Measurements from ENCODE around the gene UBTD2. TPM values are rescaled to one million over a fixed set of nuclear protein-coding genes. Genes with fewer than 3 reads are reported as not detected.
A peak's percentile ranks its signal among the peaks of the same experiment; 100 is the strongest.

UBTD2 gene
- total RNA-seq, 4 donors from 2014 or later, result 15.9 to 28.6 (median 22.5) TPM

DNA sequence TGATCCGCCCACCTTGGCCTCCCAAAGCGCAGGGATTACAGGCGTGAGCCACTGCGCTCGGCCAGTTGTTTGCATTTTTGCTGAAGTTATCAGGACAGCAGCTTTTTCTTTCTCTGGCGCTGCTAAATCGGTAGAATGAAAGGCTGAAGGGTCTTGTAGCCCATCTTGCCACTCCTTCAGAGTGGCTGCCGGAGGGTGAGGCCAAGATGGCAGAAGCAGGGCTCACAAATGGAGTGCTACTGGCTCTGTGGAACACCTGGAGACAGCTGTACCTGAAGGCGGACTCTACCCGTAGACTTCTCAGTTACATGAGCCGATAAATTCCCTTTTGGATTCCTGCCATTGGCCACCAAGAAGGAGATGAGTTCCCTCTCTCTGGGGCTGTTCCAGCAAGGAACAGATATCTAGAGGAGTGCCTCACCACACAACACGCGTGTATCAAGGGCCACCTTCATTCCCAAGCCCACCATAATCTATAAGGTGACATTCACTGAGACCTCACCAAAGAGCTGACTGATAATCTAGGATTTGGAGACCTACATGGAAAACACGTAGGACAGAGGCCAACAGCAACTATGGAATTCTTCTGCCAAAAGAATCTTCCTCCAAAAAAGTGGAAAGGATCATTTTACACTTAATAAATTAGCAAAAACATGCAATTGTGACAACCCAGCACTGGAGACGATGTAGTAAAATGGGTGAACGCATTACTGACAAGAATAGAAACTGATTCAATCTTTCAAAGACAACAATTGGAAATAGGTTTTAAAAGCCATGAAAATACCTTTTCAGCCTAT is 117.3 kb downstream of the UBTD2 start:
- H3K4me1 ChIP-seq, result no peaks in the 10 kb centered on the region
- no peak for DNase-seq
- H3K36me3 ChIP-seq, result no peaks in the 10 kb centered on the region
- H3K27me3 ChIP-seq, result no peaks in the 10 kb centered on the region
- no peak overlapping the region for H3K4me3 ChIP-seq (replicated peaks in 1 of 3)
- intact Hi-C loops (cut with DNase I), result no loop called here
- WGBS, 2 donors, result 82 to 87% methylated on average over 14 to 16 of the region's 16 CpGs
- H3K9me3 ChIP-seq, result no peaks in the 10 kb centered on the region
- no peak overlapping the region for H3K27ac ChIP-seq
- no peak for TF ChIP-seq POLR2A (IDR thresholded peaks at IDR 0.05)
- TF ChIP-seq, protein P1, sequence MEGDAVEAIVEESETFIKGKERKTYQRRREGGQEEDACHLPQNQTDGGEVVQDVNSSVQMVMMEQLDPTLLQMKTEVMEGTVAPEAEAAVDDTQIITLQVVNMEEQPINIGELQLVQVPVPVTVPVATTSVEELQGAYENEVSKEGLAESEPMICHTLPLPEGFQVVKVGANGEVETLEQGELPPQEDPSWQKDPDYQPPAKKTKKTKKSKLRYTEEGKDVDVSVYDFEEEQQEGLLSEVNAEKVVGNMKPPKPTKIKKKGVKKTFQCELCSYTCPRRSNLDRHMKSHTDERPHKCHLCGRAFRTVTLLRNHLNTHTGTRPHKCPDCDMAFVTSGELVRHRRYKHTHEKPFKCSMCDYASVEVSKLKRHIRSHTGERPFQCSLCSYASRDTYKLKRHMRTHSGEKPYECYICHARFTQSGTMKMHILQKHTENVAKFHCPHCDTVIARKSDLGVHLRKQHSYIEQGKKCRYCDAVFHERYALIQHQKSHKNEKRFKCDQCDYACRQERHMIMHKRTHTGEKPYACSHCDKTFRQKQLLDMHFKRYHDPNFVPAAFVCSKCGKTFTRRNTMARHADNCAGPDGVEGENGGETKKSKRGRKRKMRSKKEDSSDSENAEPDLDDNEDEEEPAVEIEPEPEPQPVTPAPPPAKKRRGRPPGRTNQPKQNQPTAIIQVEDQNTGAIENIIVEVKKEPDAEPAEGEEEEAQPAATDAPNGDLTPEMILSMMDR (IDR thresholded peaks at IDR 0.05), result no peak

GRCh38 chr5:172165465-172165864 is 118.1 kb downstream of the UBTD2 start:
- no peaks in the 10 kb centered on the region for H3K27me3 ChIP-seq
- TF ChIP-seq, protein P1 (IDR thresholded peaks at IDR 0.05), result no peak
- no peak for TF ChIP-seq POLR2A (IDR thresholded peaks at IDR 0.05)
- H3K4me1 ChIP-seq, result no peaks in the 10 kb centered on the region
- peak in 1 of 2 donors; percentile 23 for DNase-seq
- 73 to 76% methylated on average over 6 to 7 of the region's 7 CpGs for WGBS, 2 donors
- intact Hi-C loops (cut with DNase I), result no loop called here
- no peaks in the 10 kb centered on the region for H3K36me3 ChIP-seq
- H3K4me3 ChIP-seq (replicated peaks in 1 of 3), result no peak overlapping the region
- H3K27ac ChIP-seq, result no peak overlapping the region
- H3K9me3 ChIP-seq, result no peaks in the 10 kb centered on the region

- Histone ChIP-seq H3K27me3 (no peaks in the 10 kb centered on the region), H3K27ac (no peak overlapping the region), H3K9me3 (no peaks in the 10 kb centered on the region), H3K36me3 (no peaks in the 10 kb centered on the region), H3K4me1 (no peaks in the 10 kb centered on the region), H3K4me3 (replicated peaks in 1 of 3) (no peak overlapping the region)
- 71 to 86% methylated on average over 5 to 9 of the region's 13 CpGs for WGBS, 2 donors
- no peak for DNase-seq
- TF ChIP-seq POLR2A (IDR thresholded peaks at IDR 0.05), result no peak
- TF ChIP-seq, protein P1 (IDR thresholded peaks at IDR 0.05), result no peak
- intact Hi-C loops (cut with DNase I), result no loop called here
Observed at GRCh38 chr5:172164769-172165212, 118.8 kb downstream of the UBTD2 start.

GRCh38 chr5:172163346-172163745 is 120.2 kb downstream of the UBTD2 start:
- H3K4me3 ChIP-seq (replicated peaks in 1 of 3), result no peak overlapping the region
- H3K27me3 ChIP-seq, result no peaks in the 10 kb centered on the region
- no peaks in the 10 kb centered on the region for H3K9me3 ChIP-seq
- TF ChIP-seq POLR2A (IDR thresholded peaks at IDR 0.05), result no peak
- TF ChIP-seq, protein P1 (IDR thresholded peaks at IDR 0.05), result no peak
- no peak overlapping the region for H3K27ac ChIP-seq
- intact Hi-C loops (cut with DNase I), result no loop called here
- DNase-seq, result no peak
- WGBS, 2 donors, result 59 to 63% methylated on average over 4 of the region's 4 CpGs
- no peaks in the 10 kb centered on the region for H3K4me1 ChIP-seq
- H3K36me3 ChIP-seq, result no peaks in the 10 kb centered on the region

DNA sequence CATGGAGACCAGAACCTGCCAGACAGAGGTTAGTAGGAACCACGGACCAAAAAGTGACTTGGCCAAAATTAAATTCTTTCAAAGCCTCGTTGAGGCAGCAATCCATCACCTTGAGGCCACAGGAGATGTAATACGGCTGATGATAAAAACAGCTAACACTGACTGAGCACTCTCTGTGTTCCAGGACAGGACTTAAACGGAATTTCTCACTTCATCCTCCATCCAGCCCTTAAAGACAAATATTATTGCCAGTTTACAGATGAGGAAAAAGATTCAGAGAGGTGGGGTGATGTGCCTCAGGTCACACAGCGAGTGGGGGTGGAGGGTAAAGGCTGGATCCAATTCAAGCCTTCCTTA is 120.6 kb downstream of the UBTD2 start:
- H3K4me3 ChIP-seq (replicated peaks in 1 of 3), result no peak overlapping the region
- H3K4me1 ChIP-seq, result no peaks in the 10 kb centered on the region
- TF ChIP-seq POLR2A (IDR thresholded peaks at IDR 0.05), result no peak
- no peak overlapping the region for H3K27ac ChIP-seq
- WGBS, 2 donors, result 55 to 74% methylated on average over 5 of the region's 5 CpGs
- H3K36me3 ChIP-seq, result no peaks in the 10 kb centered on the region
- H3K9me3 ChIP-seq, result no peaks in the 10 kb centered on the region
- intact Hi-C loops (cut with DNase I), result no loop called here
- no peak for DNase-seq
- no peaks in the 10 kb centered on the region for H3K27me3 ChIP-seq
